OCI-LY1 (cell line): ENCODE results near the gene NR2F1.

Source experiments
- H2AFZ ChIP-seq: fragments of 200-600 bp; sonication (generic), shearing (Covaris generic); 2 replicates; pipeline ENCODE4 v1.6.0; 2014; ENCODE audit warnings: antibody characterized with exemption, mild to moderate bottlenecking, low read length
- H3F3A ChIP-seq: fragments of 200-600 bp; sonication (generic), shearing (Covaris generic); 2 replicates; pipeline ENCODE4 v1.6.0; 2014; ENCODE audit warnings: mild to moderate bottlenecking, antibody characterized with exemption, low read length, moderate library complexity; ENCODE audit not compliant: insufficient read depth
- H3K27ac ChIP-seq: fragments of 200-600 bp; sonication (generic); 2 replicates; pipeline ENCODE4 v1.5.1; 2014; ENCODE audit warnings: low read length, mixed run types, mild to moderate bottlenecking, low read depth; ENCODE audit not compliant: poor library complexity, severe bottlenecking
- H3K27me3 ChIP-seq: fragments of 200-600 bp; sonication (generic); 2 replicates; pipeline ENCODE4 v1.6.0; 2014; ENCODE audit warnings: antibody characterized with exemption, mild to moderate bottlenecking, low read length, moderate library complexity; ENCODE audit not compliant: insufficient read depth
- H3K36me3 ChIP-seq: fragments of 200-600 bp; sonication (generic); 2 replicates; pipeline ENCODE4 v1.6.1; 2014; ENCODE audit warnings: mild to moderate bottlenecking, antibody characterized with exemption, low read length, moderate library complexity, mixed read lengths; ENCODE audit not compliant: insufficient read depth
- H3K4me1 ChIP-seq: fragments of 200-600 bp; sonication (generic); 2 replicates; pipeline ENCODE4 v1.5.1; 2014; ENCODE audit warnings: mild to moderate bottlenecking, low read length, moderate library complexity; ENCODE audit not compliant: insufficient read depth, severe bottlenecking
- H3K4me2 ChIP-seq: fragments of 200-600 bp; sonication (generic), shearing (Covaris generic); 2 replicates; pipeline ENCODE4 v1.6.1; 2014; ENCODE audit warnings: low read length
- H3K4me3 ChIP-seq: fragments of 200-600 bp; sonication (generic); 2 replicates; pipeline ENCODE4 v1.5.1; 2014; ENCODE audit warnings: low read length, low read depth, mild to moderate bottlenecking, mixed read lengths; ENCODE audit not compliant: poor library complexity, severe bottlenecking
- H3K79me2 ChIP-seq: fragments of 200-600 bp; shearing (Covaris generic); 2 replicates; pipeline ENCODE4 v1.6.1; 2016; ENCODE audit warnings: mixed run types, low read length, mixed read lengths; ENCODE audit not compliant: insufficient read depth
- H3K9ac ChIP-seq: fragments of 200-600 bp; sonication (generic), shearing (Covaris generic); 2 replicates; pipeline ENCODE4 v1.6.1; 2014; ENCODE audit warnings: mild to moderate bottlenecking, low read length, mixed read lengths
- H3K9me2 ChIP-seq: fragments of 200-600 bp; sonication (generic), shearing (Covaris generic); 2 replicates; pipeline ENCODE4 v1.6.1; 2014; ENCODE audit warnings: low read depth, mild to moderate bottlenecking, low read length, mixed read lengths
- H3K9me3 ChIP-seq: fragments of 200-600 bp; shearing (Covaris generic); 2 replicates; pipeline ENCODE4 v1.6.1; 2014; ENCODE audit warnings: low read length, mixed read lengths
- H4K20me1 ChIP-seq: fragments of 200-600 bp; sonication (generic), shearing (Covaris generic); 2 replicates; pipeline ENCODE4 v1.6.0; 2016; ENCODE audit warnings: mild to moderate bottlenecking, low read length; ENCODE audit not compliant: insufficient read depth
- EZH2 ChIP-seq: fragments of 200-600 bp; sonication (generic), shearing (Covaris generic); IDR thresholded peaks from 2 replicates; pipeline ENCODE4 v1.8.0; 2017; ENCODE audit warnings: borderline replicate concordance, mixed run types, mild to moderate bottlenecking, antibody characterized with exemption, low read length, moderate library complexity, mixed read lengths
- TF ChIP-seq, protein P1 (sequence below): fragments of 200-600 bp; sonication (generic), shearing (Covaris generic); IDR thresholded peaks from 2 replicates; pipeline ENCODE4 v1.5.1; 2017; ENCODE audit warnings: mild to moderate bottlenecking, antibody characterized with exemption, low read length, moderate library complexity, mixed read lengths

NR2F1 gene

DNA sequence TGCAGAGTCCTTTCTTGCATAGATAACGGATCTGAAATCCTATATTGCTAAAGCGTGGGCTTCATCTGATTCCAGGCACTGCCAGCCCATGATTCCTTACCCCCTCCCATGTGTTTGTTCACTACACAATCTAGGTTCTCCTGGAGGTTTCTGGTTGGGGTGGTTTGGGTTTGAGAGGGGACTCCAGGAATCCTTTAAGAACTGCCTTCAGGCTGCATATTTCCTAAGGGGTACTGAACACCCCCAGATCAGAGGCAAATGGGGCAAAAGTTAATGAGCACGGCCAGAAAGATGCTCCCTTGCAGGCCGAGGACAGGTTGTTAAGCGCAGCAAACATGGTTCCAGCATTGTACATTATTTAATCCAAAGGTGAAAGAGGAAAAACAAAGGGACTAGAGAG lies 9.9 kb downstream of the NR2F1 start:
- H3K36me3 ChIP-seq = no peaks in the 10 kb centered on the region; the same call in 1 of the 2 replicates
- no peaks in the 10 kb centered on the region for H3K27me3 ChIP-seq
- H3K4me1 ChIP-seq = no peaks in the 10 kb centered on the region
- H3K9ac ChIP-seq = no peak overlapping the region
- no peak overlapping the region for H3K4me3 ChIP-seq
- H3K9me3 ChIP-seq = no peaks in the 10 kb centered on the region
- H3K9me2 ChIP-seq = no peaks in the 10 kb centered on the region
- H2AFZ ChIP-seq = no peak overlapping the region
- H3K79me2 ChIP-seq = no peaks in the 10 kb centered on the region
- TF ChIP-seq, protein P1, sequence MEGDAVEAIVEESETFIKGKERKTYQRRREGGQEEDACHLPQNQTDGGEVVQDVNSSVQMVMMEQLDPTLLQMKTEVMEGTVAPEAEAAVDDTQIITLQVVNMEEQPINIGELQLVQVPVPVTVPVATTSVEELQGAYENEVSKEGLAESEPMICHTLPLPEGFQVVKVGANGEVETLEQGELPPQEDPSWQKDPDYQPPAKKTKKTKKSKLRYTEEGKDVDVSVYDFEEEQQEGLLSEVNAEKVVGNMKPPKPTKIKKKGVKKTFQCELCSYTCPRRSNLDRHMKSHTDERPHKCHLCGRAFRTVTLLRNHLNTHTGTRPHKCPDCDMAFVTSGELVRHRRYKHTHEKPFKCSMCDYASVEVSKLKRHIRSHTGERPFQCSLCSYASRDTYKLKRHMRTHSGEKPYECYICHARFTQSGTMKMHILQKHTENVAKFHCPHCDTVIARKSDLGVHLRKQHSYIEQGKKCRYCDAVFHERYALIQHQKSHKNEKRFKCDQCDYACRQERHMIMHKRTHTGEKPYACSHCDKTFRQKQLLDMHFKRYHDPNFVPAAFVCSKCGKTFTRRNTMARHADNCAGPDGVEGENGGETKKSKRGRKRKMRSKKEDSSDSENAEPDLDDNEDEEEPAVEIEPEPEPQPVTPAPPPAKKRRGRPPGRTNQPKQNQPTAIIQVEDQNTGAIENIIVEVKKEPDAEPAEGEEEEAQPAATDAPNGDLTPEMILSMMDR = no peak
- no peak for TF ChIP-seq EZH2
- H3F3A ChIP-seq = no peaks in the 10 kb centered on the region
- H3K27ac ChIP-seq = no peak overlapping the region
- no peak overlapping the region for H3K4me2 ChIP-seq
- no peaks in the 10 kb centered on the region for H4K20me1 ChIP-seq

DNA sequence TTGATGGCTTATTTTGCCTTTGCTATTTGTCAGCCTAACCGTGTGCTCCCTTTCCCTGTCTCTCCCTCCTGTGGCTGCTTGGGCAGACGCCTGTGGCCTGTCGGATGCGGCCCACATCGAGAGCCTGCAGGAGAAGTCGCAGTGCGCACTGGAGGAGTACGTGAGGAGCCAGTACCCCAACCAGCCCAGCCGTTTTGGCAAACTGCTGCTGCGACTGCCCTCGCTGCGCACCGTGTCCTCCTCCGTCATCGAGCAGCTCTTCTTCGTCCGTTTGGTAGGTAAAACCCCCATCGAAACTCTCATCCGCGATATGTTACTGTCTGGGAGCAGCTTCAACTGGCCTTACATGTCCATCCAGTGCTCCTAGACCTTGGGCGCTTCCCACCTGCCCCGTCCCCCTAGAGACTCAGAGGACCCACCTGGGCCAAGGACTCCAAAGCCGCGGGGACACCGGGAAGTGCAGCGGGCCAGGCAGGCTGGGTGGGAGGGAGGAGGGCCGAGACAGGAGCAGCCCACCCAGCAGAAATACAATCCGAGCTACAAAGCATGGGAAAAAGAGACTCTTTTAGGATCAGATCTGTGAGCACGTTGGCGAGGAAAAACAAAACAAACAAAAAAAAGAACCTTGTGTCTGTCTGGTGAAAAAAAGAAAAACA lies 10.6 kb downstream of the NR2F1 start:
- Histone ChIP-seq H3K9me2 (no peaks in the 10 kb centered on the region), H3K27ac (no peak overlapping the region), H3K27me3 (no peaks in the 10 kb centered on the region; the same call in 1 of the 2 replicates), H4K20me1 (no peaks in the 10 kb centered on the region), H3K4me3 (no peak overlapping the region), H3K4me1 (no peaks in the 10 kb centered on the region), H3K79me2 (no peaks in the 10 kb centered on the region), H3F3A (no peaks in the 10 kb centered on the region), H3K9ac (no peak overlapping the region), H3K9me3 (no peaks in the 10 kb centered on the region), H3K4me2 (no peak overlapping the region), H2AFZ (no peak overlapping the region), H3K36me3 (no peaks in the 10 kb centered on the region)
- TF ChIP-seq EZH2 = no peak
- TF ChIP-seq, protein P1 = no peak

DNA sequence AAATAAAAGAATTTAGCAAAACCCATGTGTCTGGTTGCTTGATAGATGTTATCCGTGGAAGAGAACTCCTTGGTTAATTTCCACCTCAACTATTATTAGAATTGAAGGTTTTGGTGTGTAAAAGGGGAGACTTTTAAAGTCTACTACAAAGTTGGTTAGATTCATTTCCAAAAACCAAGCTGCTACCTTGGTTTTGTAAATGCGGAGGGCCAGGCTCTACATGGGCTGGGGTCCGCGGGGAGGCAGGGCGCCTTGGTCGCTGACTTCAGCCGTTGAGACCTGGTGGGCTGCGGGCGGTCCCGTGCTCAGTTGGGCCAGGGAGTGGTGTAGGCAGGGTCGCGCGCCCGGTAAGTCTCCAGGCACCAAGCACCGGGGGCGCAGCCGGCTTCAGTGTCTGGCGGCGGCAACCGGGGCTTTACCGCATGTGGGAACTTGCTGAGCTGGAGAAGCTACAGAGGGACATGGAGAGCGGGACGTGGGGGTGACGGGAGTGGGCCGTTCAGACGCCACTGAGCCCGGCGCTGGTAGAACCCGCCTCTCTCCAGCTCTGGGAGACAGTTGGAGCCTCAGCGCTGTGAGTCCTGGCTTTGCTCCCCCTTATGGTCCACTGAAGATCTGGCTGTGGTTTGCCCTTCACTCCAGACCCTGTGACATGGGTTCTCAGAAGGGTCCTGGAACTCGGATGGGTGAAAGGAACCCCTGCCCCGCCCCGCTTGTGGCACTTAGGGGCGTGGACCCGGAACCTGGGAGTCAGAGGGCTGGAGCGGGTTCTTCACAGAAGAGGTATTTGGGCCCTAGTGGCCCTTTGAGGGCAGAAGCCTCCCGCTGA lies 11.8 kb downstream of the NR2F1 start:
- H3K4me2 ChIP-seq = no peak overlapping the region
- TF ChIP-seq EZH2 = no peak
- TF ChIP-seq, protein P1 = no peak
- H3K79me2 ChIP-seq = no peaks in the 10 kb centered on the region
- H4K20me1 ChIP-seq = no peaks in the 10 kb centered on the region
- no peaks in the 10 kb centered on the region for H3K4me1 ChIP-seq
- no peaks in the 10 kb centered on the region for H3K9me3 ChIP-seq
- H2AFZ ChIP-seq = no peak overlapping the region
- H3F3A ChIP-seq = no peaks in the 10 kb centered on the region
- no peak overlapping the region for H3K4me3 ChIP-seq
- no peaks in the 10 kb centered on the region for H3K9me2 ChIP-seq
- H3K27ac ChIP-seq = no peak overlapping the region
- no peaks in the 10 kb centered on the region for H3K36me3 ChIP-seq
- H3K27me3 ChIP-seq = no peaks in the 10 kb centered on the region; the same call in 1 of the 2 replicates
- no peak overlapping the region for H3K9ac ChIP-seq
